HepG2 (cell line): Measurements from ENCODE around the gene DDC. TPM values are rescaled to one million over a fixed set of nuclear protein-coding genes. Genes with fewer than 3 reads are reported as not detected.

Experiments used
- EED ChIP-seq: sonication (generic); formaldehyde crosslinking; IDR thresholded peaks from 2 replicates; pipeline ENCODE4 v1.5.0; 2020; ENCODE audit warnings: mild to moderate bottlenecking, missing genetic modification reagents
- FOSL2 ChIP-seq: sonication (generic); formaldehyde crosslinking; IDR thresholded peaks from 2 replicates; pipeline ENCODE4 v1.4.0; 2020; ENCODE audit warnings: missing genetic modification reagents
- KLF11 ChIP-seq: IDR thresholded peaks from 2 replicates; pipeline ENCODE4 v1.6.1; 2016; ENCODE audit warnings: missing compliant biosample characterization
- MTA1 ChIP-seq: sonication (generic); formaldehyde crosslinking; IDR thresholded peaks from 2 replicates; pipeline ENCODE4 v1.4.0; 2020; ENCODE audit warnings: missing genetic modification reagents, mild to moderate bottlenecking, borderline replicate concordance
- MXD4 ChIP-seq: IDR thresholded peaks from 2 replicates; pipeline ENCODE4 v1.6.1; 2016; ENCODE audit warnings: mild to moderate bottlenecking, missing biosample characterization, missing genetic modification reagents
- POLR2A ChIP-seq, 2 experiments: IDR thresholded peaks; 2 replicates each; pipeline ENCODE4 v1.6.1; 2011; ENCODE audit warnings: low read depth in 2 of 2, low read length in 2 of 2, mild to moderate bottlenecking in 1 of 2, moderate library complexity in 1 of 2; ENCODE audit not compliant: insufficient read depth in 1 of 2
- SP2 ChIP-seq: sonication (generic); formaldehyde crosslinking; IDR thresholded peaks from 2 replicates; pipeline ENCODE4 v1.5.1; 2020; ENCODE audit warnings: mild to moderate bottlenecking, missing genetic modification reagents
- ZFP36 ChIP-seq: fragments of 150-350 bp; IDR thresholded peaks from 2 replicates; pipeline ENCODE4 v1.6.1; 2018; ENCODE audit warnings: borderline replicate concordance, low read length, low read depth; ENCODE audit not compliant: partially characterized antibody
- ZFP37 ChIP-seq: sonication (generic); formaldehyde crosslinking; IDR thresholded peaks from 2 replicates; pipeline ENCODE4 v1.4.0; 2020; ENCODE audit warnings: missing genetic modification reagents, borderline replicate concordance
- ZNF878 ChIP-seq: sonication (generic); formaldehyde crosslinking; IDR thresholded peaks from 2 replicates; pipeline ENCODE4 v1.8.1; 2023; ENCODE audit warnings: mild to moderate bottlenecking, missing genetic modification reagents, moderate library complexity
- polyA plus RNA-seq, 8 experiments: library from polyadenylated mRNA; depleted of rRNA in 3 of 8; stranded (reverse) in 7 of 8; unstranded in 1 of 8; fragments of >200 nt; fragmentation: Illumina TruSeq in 4 of 8; extraction: Trizol in 4 of 8; gene quantifications; 2 replicates each; pipeline versions ENCODE4 v1.2.1 to v1.2.3, GENCODE V29; 2011 to 2016; ENCODE audit warnings: low read depth in 4 of 8, missing spikeins in 1 of 8, mixed read lengths in 1 of 8; ENCODE audit not compliant: insufficient read depth in 1 of 8
- total RNA-seq, 5 experiments: library from RNA; depleted of rRNA; stranded (reverse); fragments of >200 nt; fragmentation: Illumina TruSeq; extraction: Trizol; gene quantifications; 2 replicates each; pipeline ENCODE4 v1.2.3, GENCODE V29; 2016; ENCODE audit warnings: low read depth in 1 of 5
- TF ChIP-seq, protein P1 (sequence below): sonication (generic); formaldehyde crosslinking; IDR thresholded peaks from 2 replicates; pipeline ENCODE4 v1.5.0; 2020; ENCODE audit warnings: mild to moderate bottlenecking, missing genetic modification reagents, borderline replicate concordance
- TF ChIP-seq, protein P2 (sequence below): IDR thresholded peaks from 2 replicates; pipeline ENCODE4 v1.6.1; 2016; ENCODE audit warnings: missing compliant biosample characterization, missing genetic modification reagents, borderline replicate concordance
- TF ChIP-seq, protein P3 (sequence below): sonication (generic); formaldehyde crosslinking; IDR thresholded peaks from 2 replicates; pipeline ENCODE4 v1.5.0; 2020; ENCODE audit warnings: mild to moderate bottlenecking, missing genetic modification reagents, borderline replicate concordance
- TF ChIP-seq, protein P4 (sequence below): sonication (generic); formaldehyde crosslinking; conservative IDR thresholded peaks from 2 replicates; pipeline ENCODE4 v1.4.0; 2020; ENCODE audit warnings: missing genetic modification reagents

Gene DDC
- total and polyA plus RNA-seq, 2 of the 13 experiments (the other 11 are each of a cell fraction or from before 2014, with no cell fraction given) = 11.7 to 93.3 TPM

DNA sequence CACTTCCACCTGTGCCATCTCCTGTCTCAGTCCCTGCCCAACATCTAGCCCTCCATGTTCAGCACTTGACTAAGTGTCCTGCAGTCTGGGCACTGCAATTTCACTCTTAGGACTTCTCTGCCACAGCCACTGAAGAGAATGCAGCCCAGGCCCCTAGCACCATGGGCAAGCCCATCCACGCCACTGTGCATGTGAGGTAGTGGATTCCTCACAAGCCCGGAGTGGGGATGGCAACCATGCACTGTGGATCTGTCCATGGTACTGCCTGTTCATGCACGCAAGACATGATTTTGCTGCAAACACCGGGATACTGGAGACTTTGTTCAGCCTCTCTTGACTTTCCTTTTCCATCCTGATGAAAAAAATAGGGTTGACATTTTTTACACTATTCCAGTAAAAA lies 12.3 kb downstream of the DDC start (continued):
- TF ChIP-seq, protein P1, sequence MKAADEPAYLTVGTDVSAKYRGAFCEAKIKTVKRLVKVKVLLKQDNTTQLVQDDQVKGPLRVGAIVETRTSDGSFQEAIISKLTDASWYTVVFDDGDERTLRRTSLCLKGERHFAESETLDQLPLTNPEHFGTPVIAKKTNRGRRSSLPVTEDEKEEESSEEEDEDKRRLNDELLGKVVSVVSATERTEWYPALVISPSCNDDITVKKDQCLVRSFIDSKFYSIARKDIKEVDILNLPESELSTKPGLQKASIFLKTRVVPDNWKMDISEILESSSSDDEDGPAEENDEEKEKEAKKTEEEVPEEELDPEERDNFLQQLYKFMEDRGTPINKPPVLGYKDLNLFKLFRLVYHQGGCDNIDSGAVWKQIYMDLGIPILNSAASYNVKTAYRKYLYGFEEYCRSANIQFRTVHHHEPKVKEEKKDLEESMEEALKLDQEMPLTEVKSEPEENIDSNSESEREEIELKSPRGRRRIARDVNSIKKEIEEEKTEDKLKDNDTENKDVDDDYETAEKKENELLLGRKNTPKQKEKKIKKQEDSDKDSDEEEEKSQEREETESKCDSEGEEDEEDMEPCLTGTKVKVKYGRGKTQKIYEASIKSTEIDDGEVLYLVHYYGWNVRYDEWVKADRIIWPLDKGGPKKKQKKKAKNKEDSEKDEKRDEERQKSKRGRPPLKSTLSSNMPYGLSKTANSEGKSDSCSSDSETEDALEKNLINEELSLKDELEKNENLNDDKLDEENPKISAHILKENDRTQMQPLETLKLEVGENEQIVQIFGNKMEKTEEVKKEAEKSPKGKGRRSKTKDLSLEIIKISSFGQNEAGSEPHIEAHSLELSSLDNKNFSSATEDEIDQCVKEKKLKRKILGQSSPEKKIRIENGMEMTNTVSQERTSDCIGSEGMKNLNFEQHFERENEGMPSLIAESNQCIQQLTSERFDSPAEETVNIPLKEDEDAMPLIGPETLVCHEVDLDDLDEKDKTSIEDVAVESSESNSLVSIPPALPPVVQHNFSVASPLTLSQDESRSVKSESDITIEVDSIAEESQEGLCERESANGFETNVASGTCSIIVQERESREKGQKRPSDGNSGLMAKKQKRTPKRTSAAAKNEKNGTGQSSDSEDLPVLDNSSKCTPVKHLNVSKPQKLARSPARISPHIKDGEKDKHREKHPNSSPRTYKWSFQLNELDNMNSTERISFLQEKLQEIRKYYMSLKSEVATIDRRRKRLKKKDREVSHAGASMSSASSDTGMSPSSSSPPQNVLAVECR (CRISPR knock-in tag) = peak; percentile 32; the same call in 1 of the 2 replicates
- TF ChIP-seq SP2 (no peak), ZFP36 (no peak), FOSL2 (0 out of 2 replicates have a peak, but pooled peaks have one; percentile 23), MXD4 (CRISPR knock-in tag) (peak; percentile 79; the same call in 1 of the 2 replicates), ZNF878 (CRISPR knock-in tag) (no peak), ZFP37 (peak; percentile 59; the same call in 1 of the 2 replicates), EED (CRISPR knock-in tag) (no peak), KLF11 (0 out of 2 replicates have a peak, but pooled peaks have one; percentile 72), POLR2A (IDR thresholded peaks at IDR 0.05; ENCODE audit: insufficient read depth in 1 of 2, low read depth in 2 of 2, low read length in 2 of 2) (no peak), MTA1 (no peak)
- TF ChIP-seq, protein P2, sequence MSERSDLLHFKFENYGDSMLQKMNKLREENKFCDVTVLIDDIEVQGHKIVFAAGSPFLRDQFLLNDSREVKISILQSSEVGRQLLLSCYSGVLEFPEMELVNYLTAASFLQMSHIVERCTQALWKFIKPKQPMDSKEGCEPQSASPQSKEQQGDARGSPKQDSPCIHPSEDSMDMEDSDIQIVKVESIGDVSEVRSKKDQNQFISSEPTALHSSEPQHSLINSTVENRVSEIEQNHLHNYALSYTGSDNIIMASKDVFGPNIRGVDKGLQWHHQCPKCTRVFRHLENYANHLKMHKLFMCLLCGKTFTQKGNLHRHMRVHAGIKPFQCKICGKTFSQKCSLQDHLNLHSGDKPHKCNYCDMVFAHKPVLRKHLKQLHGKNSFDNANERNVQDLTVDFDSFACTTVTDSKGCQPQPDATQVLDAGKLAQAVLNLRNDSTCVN (CRISPR knock-in tag) = peak; percentile 79; the same call in 1 of the 2 replicates
- TF ChIP-seq, protein P3, sequence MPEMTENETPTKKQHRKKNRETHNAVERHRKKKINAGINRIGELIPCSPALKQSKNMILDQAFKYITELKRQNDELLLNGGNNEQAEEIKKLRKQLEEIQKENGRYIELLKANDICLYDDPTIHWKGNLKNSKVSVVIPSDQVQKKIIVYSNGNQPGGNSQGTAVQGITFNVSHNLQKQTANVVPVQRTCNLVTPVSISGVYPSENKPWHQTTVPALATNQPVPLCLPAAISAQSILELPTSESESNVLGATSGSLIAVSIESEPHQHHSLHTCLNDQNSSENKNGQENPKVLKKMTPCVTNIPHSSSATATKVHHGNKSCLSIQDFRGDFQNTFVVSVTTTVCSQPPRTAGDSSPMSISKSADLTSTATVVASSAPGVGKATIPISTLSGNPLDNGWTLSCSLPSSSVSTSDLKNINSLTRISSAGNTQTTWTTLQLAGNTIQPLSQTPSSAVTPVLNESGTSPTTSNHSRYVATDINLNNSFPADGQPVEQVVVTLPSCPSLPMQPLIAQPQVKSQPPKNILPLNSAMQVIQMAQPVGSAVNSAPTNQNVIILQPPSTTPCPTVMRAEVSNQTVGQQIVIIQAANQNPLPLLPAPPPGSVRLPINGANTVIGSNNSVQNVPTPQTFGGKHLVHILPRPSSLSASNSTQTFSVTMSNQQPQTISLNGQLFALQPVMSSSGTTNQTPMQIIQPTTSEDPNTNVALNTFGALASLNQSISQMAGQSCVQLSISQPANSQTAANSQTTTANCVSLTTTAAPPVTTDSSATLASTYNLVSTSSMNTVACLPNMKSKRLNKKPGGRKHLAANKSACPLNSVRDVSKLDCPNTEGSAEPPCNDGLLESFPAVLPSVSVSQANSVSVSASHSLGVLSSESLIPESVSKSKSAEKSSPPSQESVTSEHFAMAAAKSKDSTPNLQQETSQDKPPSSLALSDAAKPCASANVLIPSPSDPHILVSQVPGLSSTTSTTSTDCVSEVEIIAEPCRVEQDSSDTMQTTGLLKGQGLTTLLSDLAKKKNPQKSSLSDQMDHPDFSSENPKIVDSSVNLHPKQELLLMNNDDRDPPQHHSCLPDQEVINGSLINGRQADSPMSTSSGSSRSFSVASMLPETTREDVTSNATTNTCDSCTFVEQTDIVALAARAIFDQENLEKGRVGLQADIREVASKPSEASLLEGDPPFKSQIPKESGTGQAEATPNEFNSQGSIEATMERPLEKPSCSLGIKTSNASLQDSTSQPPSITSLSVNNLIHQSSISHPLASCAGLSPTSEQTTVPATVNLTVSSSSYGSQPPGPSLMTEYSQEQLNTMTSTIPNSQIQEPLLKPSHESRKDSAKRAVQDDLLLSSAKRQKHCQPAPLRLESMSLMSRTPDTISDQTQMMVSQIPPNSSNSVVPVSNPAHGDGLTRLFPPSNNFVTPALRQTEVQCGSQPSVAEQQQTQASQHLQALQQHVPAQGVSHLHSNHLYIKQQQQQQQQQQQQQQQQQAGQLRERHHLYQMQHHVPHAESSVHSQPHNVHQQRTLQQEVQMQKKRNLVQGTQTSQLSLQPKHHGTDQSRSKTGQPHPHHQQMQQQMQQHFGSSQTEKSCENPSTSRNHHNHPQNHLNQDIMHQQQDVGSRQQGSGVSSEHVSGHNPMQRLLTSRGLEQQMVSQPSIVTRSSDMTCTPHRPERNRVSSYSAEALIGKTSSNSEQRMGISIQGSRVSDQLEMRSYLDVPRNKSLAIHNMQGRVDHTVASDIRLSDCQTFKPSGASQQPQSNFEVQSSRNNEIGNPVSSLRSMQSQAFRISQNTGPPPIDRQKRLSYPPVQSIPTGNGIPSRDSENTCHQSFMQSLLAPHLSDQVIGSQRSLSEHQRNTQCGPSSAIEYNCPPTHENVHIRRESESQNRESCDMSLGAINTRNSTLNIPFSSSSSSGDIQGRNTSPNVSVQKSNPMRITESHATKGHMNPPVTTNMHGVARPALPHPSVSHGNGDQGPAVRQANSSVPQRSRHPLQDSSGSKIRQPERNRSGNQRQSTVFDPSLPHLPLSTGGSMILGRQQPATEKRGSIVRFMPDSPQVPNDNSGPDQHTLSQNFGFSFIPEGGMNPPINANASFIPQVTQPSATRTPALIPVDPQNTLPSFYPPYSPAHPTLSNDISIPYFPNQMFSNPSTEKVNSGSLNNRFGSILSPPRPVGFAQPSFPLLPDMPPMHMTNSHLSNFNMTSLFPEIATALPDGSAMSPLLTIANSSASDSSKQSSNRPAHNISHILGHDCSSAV = no peak
- TF ChIP-seq, protein P4, sequence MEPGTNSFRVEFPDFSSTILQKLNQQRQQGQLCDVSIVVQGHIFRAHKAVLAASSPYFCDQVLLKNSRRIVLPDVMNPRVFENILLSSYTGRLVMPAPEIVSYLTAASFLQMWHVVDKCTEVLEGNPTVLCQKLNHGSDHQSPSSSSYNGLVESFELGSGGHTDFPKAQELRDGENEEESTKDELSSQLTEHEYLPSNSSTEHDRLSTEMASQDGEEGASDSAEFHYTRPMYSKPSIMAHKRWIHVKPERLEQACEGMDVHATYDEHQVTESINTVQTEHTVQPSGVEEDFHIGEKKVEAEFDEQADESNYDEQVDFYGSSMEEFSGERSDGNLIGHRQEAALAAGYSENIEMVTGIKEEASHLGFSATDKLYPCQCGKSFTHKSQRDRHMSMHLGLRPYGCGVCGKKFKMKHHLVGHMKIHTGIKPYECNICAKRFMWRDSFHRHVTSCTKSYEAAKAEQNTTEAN (CRISPR knock-in tag) = 0 out of 2 replicates have a peak, but pooled peaks have one; percentile 43
